HepG2 (cell line): ENCODE data around the gene KRT40. TPM values are rescaled to one million over a fixed set of nuclear protein-coding genes. Genes with fewer than 3 reads are reported as not detected.

Experiments used
- BATF2 ChIP-seq: sonication (generic); formaldehyde crosslinking; IDR thresholded peaks from 2 replicates; pipeline ENCODE4 v1.8.0; 2022; ENCODE audit warnings: mild to moderate bottlenecking, missing genetic modification reagents, moderate library complexity
- BORCS8-MEF2B ChIP-seq: sonication (generic); formaldehyde crosslinking; IDR thresholded peaks from 2 replicates; pipeline ENCODE4 v1.8.0; 2022; ENCODE audit warnings: mild to moderate bottlenecking, missing genetic modification reagents
- DBP ChIP-seq: sonication (generic); formaldehyde crosslinking; IDR thresholded peaks from 2 replicates; pipeline ENCODE4 v1.4.0; 2020; ENCODE audit warnings: missing genetic modification reagents; ENCODE audit errors: not compliant biosample characterization
- FOSL2 ChIP-seq: sonication (generic); formaldehyde crosslinking; IDR thresholded peaks from 2 replicates; pipeline ENCODE4 v1.4.0; 2020; ENCODE audit warnings: missing genetic modification reagents
- KDM6A ChIP-seq: IDR thresholded peaks from 2 replicates; pipeline ENCODE4 v1.6.1; 2016; ENCODE audit warnings: low read depth
- KLF16 ChIP-seq, 2 experiments: sonication (generic) in 1 of 2; formaldehyde crosslinking in 1 of 2; IDR thresholded peaks; 2 replicates each; pipeline versions ENCODE4 v1.6.1 to v1.8.0; 2016 to 2023; ENCODE audit warnings: missing genetic modification reagents in 2 of 2, missing compliant biosample characterization in 1 of 2
- KLF6 ChIP-seq: IDR thresholded peaks from 2 replicates; pipeline ENCODE4 v1.8.0; 2016; ENCODE audit warnings: missing biosample characterization, missing genetic modification reagents
- MTA1 ChIP-seq: sonication (generic); formaldehyde crosslinking; IDR thresholded peaks from 2 replicates; pipeline ENCODE4 v1.4.0; 2020; ENCODE audit warnings: missing genetic modification reagents, mild to moderate bottlenecking, borderline replicate concordance
- MTF1 ChIP-seq: sonication (generic); formaldehyde crosslinking; IDR thresholded peaks from 2 replicates; pipeline ENCODE4 v1.5.0; 2020; ENCODE audit warnings: missing genetic modification reagents
- PAWR ChIP-seq: sonication (generic); formaldehyde crosslinking; IDR thresholded peaks from 2 replicates; pipeline ENCODE4 v1.4.0; 2020; ENCODE audit warnings: missing genetic modification reagents, mild to moderate bottlenecking, borderline replicate concordance
- RELA ChIP-seq: sonication (generic); formaldehyde crosslinking; IDR thresholded peaks from 2 replicates; pipeline ENCODE4 v1.4.0; 2020; ENCODE audit warnings: missing genetic modification reagents
- SKIL ChIP-seq: sonication (generic); formaldehyde crosslinking; IDR thresholded peaks from 2 replicates; pipeline ENCODE4 v1.8.0; 2022; ENCODE audit warnings: missing genetic modification reagents, mild to moderate bottlenecking, moderate library complexity, borderline replicate concordance
- SYNCRIP ChIP-seq: fragments of 200-400 bp; formaldehyde crosslinking; IDR thresholded peaks from 2 replicates; pipeline ENCODE4 v1.6.1; 2018; ENCODE audit warnings: mild to moderate bottlenecking, low read depth, low read length; ENCODE audit not compliant: insufficient read depth
- ZNF18 ChIP-seq: sonication (generic); formaldehyde crosslinking; IDR thresholded peaks from 2 replicates; pipeline ENCODE4 v1.8.0; 2022; ENCODE audit warnings: mild to moderate bottlenecking, missing genetic modification reagents; ENCODE audit not compliant: insufficient replicate concordance
- ZNF281 ChIP-seq: sonication (generic); formaldehyde crosslinking; IDR thresholded peaks from 2 replicates; pipeline ENCODE4 v1.4.0; 2020; ENCODE audit warnings: missing genetic modification reagents, borderline replicate concordance
- ZNF382 ChIP-seq: sonication (generic); formaldehyde crosslinking; IDR thresholded peaks from 2 replicates; pipeline ENCODE4 v1.5.0; 2020; ENCODE audit warnings: missing genetic modification reagents, mild to moderate bottlenecking, borderline replicate concordance
- ZNF724P ChIP-seq: sonication (generic); formaldehyde crosslinking; IDR thresholded peaks from 2 replicates; pipeline ENCODE4 v1.8.0; 2022; ENCODE audit warnings: missing genetic modification reagents, borderline replicate concordance
- ZNF775 ChIP-seq: sonication (generic); formaldehyde crosslinking; IDR thresholded peaks from 2 replicates; pipeline ENCODE4 v1.4.0; 2020; ENCODE audit warnings: missing genetic modification reagents, mild to moderate bottlenecking, moderate library complexity, borderline replicate concordance
- ZSCAN21 ChIP-seq: sonication (generic); formaldehyde crosslinking; IDR thresholded peaks from 2 replicates; pipeline ENCODE4 v1.8.0; 2022; ENCODE audit warnings: mild to moderate bottlenecking, missing genetic modification reagents, moderate library complexity, borderline replicate concordance
- polyA plus RNA-seq, 8 experiments: library from polyadenylated mRNA; depleted of rRNA in 3 of 8; stranded (reverse) in 7 of 8; unstranded in 1 of 8; fragments of >200 nt; fragmentation: Illumina TruSeq in 4 of 8; extraction: Trizol in 4 of 8; gene quantifications; 2 replicates each; pipeline versions ENCODE4 v1.2.1 to v1.2.3, GENCODE V29; 2011 to 2016; ENCODE audit warnings: low read depth in 4 of 8, missing spikeins in 1 of 8, mixed read lengths in 1 of 8; ENCODE audit not compliant: insufficient read depth in 1 of 8
- total RNA-seq, 5 experiments: library from RNA; depleted of rRNA; stranded (reverse); fragments of >200 nt; fragmentation: Illumina TruSeq; extraction: Trizol; gene quantifications; 2 replicates each; pipeline ENCODE4 v1.2.3, GENCODE V29; 2016; ENCODE audit warnings: low read depth in 1 of 5

KRT40 gene
- total and polyA plus RNA-seq, 2 of the 13 experiments (the other 11 are each of a cell fraction or from before 2014, with no cell fraction given), result not detected

- TF ChIP-seq ZNF724P (CRISPR knock-in tag) (no peak), DBP (CRISPR knock-in tag) (no peak), ZSCAN21 (CRISPR knock-in tag) (peak; percentile 89), BORCS8-MEF2B (CRISPR knock-in tag) (no peak), SKIL (CRISPR knock-in tag) (peak; percentile 96), FOSL2 (CRISPR knock-in tag) (peak; percentile 97), ZNF281 (CRISPR knock-in tag) (peak; percentile 75; the same call in 1 of the 2 replicates), MTA1 (CRISPR knock-in tag) (peak; percentile 45; the same call in 1 of the 2 replicates), SYNCRIP (no peak), ZNF775 (no peak), MTF1 (CRISPR knock-in tag) (no peak), KDM6A (peak; percentile 96), ZNF18 (CRISPR knock-in tag) (peak; percentile 82), KLF6 (peak; percentile 74; the same call in 1 of the 2 replicates), ZNF382 (CRISPR knock-in tag) (no peak), RELA (CRISPR knock-in tag) (peak; percentile 33; the same call in 1 of the 2 replicates), PAWR (CRISPR knock-in tag) (no peak), BATF2 (CRISPR knock-in tag) (no peak), KLF16 (CRISPR knock-in tag; IDR thresholded peaks at IDR 0.05) (peak in 1 of 2 experiments; percentile 96; a peak in 2 of 4 replicates)
Observed at GRCh38 chr17:40956401-40957254, 27.5 kb downstream of the KRT40 start (continued).
